Tongue (tissue), 2 donors: Measurements from ENCODE around the gene IMPDH1. TPM values are rescaled to one million over a fixed set of nuclear protein-coding genes. Genes with fewer than 3 reads are reported as not detected.

Experiments
- DNase-seq: peaks from one replicate; pipeline ENCODE4 v3.0.0-alpha.2; 2015
- total RNA-seq: library from RNA; depleted of rRNA; stranded (reverse); fragments of >200 nt; gene quantifications from one replicate; pipeline ENCODE4 v1.2.3, GENCODE V29; 2014

The IMPDH1 gene
- total RNA-seq, 1 donor from 2014 or later: 15.4 TPM

DNA sequence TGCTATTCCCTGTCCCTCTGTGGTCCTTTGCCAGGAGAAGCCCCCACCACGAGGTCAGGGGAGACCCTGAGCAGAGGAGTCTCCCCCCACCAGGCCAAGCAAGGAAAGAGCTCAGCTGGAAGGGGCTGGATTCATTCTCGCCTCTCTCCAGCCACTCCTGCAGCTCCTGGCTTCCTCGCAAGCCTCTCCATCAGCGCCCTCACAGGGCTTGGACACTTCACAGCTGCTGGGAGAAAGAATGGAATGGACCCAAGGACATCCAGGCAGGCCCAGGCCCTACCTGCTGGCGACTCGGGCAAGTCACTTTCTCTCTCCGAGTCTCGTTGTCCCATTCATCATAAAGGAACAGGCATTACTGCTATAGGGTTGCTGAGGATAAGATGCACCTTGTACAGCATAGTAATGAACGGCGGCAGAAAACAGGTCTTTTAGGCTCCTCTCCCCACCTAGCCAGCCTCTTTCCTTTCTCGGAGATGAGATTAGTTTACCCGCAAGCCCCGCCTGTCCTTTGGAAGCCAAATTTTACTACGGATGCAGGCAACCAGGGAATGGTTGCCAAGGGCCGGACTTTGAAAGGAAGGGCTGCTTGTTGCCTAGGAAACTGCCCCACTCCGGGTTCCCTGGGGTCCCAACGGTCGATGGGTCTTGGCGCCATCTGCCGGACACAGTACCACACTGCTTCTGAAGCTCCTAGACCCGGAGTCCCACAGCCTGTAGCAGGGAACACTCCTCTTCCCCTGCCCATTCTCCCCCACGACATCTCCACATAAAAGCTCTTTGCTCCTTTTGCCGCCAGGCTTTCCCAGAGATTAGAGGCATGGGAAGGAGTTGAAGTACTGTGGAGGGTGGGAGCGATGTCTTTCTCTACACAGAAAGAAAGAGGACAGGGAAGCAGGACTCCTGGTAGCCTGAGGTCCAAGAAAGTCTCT is 22.3 kb downstream of the IMPDH1 start:
- peak; percentile 92 for DNase-seq

DNA sequence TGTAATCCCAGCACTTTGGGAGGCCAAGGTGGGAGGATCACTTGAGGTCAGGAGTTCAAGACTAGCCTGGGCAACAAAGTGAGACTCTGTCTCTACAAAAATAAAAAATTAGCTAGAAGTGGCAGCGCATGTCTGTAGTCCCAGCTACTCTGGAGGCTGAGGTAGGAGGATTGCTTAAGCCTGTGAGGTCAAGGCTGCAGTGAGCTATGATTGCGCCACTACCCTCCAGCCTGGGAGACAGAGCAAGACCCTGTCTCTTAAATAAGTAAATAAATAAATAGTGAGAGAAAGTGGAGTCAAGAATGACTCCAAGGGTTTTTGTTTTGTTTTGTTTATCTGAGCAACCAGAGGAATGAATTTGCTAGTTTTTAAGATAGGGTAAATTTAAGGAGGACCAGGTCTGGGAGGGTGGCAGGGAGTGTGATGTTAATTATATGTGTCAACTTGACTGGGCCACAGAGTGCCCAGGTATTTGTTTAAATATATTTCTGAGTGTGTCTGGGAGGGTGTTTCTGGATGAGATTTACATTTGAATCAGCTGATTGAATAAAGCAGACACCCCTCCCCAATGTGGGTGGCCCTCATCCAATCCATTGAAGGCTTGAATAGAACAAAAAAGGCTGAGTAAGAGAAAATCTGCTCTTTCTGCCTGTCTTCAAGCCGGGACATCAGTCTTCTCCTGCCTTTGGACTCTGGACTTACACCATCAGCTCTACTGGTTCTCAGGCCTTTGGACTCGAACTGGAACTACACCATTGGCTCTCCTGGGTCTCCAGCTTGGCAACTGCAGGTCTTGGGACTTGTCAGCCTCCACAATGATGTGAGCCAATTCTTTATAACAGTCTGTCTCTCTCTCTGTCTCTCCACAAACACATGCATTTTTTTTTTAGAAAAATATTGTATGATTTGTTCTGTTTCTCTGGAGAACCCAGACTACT is 23.5 kb downstream of the IMPDH1 start:
- no peak for DNase-seq

DNA sequence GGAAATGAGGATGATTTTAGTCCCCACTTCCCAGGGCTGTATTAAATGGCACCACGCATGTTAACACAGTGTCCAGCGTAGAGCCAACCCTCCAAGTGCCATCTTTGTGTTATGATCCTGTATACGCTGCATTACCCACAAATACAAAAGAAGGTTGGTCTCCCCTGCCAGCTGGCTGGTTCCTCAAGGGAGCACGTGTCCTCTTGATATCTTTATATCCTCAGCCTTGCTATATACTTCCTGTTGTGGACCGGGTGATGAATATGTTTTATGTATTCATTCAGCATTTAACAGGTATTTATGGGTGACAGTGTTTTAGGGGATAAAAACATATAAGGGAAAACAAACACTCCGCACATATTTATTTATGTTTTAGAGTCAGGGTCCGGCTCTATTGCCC is 25.1 kb downstream of the IMPDH1 start:
- DNase-seq: no peak

DNA sequence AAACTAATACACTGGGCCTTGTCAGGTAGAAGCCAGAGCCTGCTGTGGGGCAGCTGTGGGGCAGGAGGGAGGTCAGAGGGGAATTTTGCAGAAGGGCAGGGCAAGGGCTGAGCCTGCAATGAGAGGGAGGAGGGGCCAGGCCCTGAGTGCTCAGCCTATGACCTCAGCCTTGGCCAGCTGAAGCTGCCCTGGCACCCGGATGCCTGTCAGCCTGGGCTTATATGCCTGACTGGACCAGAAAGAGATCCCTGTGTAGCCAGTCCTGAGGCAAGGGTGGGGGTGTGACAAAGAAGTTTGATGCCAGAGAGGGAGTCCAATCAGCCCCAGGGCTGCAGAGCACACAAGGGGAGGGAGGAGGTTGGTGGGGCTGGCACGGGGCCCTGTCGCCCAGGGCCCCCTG is 26.0 kb downstream of the IMPDH1 start:
- DNase-seq: no peak

DNA sequence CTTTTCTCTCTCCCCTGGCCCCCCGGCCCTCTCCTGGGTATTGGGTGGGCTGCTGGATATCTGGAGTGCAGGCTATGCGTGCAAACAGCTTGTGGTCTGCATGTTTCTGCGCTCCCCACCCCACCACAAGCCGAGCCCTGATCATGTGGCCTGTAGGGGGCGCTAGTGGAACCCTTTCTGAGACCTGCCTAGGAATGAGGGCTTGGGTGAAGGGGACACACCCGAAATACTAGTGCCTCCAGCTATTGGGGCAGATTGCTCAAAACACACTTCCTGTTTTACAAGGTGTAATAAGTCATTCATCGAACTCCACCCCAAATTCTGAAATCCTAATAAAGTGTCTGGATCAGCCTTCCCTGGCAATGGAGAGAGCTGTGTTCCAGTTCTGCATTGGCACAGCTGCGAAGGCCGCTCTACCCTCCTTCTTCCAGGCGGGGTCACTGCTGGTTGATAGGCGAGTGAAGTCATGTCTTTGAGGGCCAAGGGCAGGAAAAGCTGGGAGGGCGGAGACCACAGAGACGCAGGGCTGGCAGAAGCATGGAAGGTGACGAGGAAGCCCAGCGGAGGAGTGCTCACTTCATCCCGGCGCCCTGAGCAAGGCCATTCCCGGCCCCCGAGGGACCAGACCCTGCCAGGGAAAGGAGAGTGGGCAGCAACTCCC is 28.5 kb downstream of the IMPDH1 start:
- DNase-seq: no peak

DNA sequence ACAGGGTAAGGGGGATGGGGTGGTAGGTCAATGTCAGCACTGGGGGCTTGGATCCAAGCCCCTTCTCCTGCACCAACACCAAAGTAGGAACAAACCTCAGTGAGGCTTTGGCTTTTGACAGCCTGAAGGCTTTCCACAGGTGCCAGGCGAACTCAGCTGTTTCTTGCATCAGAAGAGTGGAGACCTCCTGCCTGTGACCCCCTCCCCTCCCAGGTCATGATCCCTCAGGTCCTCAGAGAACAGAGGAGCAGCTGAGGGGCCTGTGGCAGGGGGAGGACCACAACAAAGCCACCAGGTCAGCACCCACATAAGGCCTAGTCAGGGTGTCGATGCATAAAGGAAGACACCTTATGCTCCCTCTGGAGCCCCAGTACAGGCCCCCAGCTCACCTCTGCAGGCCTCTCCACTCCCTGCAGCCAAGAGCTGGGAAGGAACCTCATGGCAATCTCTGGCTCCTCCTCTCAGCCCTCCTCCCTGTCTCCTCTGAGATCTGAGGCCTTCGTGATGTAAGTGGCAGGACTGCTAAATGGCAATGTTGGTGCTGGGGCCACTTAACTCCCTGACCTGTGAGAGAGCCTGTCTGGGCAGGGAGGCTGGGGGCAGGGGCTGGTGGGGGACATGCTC is 29.2 kb downstream of the IMPDH1 start:
- DNase-seq: peak; percentile 65

DNA sequence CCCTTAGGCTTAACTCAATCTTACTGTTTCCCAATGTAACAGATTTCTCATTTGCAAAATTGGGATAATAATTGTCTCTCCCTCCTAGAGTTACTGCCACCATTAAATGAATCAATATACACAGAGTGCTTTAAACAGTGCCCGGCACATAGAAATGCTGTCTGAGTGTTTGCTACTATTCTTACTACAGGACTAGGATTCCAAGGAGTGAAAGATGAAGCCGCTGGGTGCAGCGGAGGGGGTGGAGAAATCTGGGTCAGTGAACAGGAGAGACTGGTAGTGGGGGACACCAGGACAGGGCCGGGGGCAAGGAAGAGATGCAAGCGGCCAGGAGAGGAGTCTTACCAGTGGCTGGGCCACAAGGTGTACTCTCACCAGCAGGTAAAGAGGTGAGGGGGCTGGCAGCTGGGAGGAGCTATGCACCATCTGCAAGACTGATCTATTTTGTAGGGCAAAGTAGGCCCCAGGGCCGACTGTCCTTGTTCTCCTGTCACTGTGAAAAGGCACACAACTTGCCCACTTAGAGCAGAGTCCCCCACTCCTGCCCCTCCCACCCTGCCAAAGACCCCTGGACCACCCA is 29.8 kb downstream of the IMPDH1 start:
- DNase-seq: peak; percentile 44

DNA sequence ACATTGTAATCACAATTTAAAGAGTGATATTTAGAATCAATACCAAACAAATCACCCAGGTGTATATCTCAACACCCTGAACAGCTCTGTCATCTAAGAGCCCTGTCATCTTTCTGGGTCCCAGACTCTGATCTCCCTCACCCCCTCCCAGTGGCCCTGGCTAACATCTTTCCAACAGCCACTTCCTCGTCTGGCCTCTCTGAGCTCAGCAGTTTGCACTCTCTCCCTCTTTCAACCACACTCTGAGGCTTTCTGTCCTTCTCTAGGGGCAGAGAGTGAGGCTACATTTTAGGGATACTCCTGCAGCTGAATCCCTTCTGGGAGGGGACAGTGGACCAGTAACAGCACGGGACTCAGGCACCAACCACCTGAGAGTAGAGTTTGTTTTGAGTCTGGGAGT is 31.1 kb downstream of the IMPDH1 start:
- no peak for DNase-seq

DNA sequence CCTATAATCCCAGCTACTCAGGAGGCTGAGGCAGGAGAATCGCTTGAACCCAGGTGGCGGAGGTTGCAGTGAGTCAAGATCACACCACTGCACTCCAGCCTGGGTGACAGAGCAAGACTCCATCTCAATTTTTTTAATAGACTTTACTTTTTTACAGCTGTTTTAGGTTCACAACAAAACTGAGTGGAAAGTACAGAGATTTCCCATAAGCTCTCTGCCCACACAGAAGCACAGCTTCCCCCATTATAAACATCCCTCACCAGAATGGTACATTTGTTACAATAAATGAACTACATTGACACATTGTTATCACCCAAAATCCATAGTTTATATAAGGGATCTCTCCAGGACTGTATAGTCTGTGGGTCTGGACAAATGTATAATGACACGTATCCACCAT is 33.7 kb downstream of the IMPDH1 start:
- no peak for DNase-seq

DNA sequence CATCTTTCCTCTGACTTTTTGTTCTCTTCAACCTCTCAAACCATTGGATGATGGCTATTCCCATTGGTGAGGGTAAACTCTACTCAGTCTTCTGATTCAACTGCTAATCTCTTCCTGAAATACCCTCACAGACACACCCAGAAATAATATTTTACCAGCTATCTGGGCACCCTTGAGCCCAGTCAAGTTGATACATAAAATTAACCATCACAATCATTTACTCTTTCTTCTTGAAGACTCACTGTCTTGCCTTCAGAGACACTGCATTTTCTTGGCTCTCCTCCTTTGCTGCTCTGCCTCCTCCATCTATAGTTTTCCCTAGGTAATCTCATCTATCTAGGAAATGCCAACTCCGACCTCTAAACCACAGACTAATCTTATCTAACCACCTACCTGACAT is 35.7 kb downstream of the IMPDH1 start:
- DNase-seq: no peak

DNA sequence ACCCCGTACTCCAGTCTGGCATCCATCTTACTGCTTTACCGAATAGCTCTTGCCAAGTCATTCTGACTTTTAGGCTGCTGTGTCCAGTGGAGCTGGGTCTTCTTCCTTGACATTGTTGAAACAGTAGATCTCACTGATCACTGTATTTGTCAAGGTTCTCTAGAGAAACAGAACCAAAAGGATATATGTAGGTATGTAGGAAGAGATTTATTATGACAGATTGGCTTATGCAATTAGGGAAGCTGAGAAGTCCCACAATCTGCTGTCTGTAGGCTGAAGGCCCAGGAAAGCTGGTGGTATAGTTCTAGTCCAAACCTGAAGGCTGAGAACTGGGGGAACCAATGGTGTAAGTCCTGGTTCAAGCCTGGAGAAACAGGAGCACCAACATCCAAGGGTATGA is 36.2 kb downstream of the IMPDH1 start:
- no peak for DNase-seq

DNA sequence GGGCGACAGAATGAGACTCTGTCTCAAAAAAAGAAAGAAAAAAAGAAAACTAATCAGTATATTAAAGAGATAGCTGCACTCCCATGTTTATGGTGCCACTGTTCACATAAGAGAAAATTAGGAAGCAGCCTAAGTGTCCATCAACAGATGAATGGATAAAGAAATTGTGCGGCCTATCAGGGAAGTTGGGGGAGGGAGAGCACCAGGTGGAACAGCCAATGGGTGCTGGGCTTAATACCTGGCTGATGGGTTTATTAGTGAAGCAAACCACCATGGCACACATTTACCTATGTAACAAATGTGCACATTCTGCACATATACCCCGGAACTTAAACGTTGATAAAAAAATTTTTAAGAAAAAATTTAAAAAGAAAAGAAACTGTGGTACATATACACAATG is 39.3 kb downstream of the IMPDH1 start:
- no peak for DNase-seq

DNA sequence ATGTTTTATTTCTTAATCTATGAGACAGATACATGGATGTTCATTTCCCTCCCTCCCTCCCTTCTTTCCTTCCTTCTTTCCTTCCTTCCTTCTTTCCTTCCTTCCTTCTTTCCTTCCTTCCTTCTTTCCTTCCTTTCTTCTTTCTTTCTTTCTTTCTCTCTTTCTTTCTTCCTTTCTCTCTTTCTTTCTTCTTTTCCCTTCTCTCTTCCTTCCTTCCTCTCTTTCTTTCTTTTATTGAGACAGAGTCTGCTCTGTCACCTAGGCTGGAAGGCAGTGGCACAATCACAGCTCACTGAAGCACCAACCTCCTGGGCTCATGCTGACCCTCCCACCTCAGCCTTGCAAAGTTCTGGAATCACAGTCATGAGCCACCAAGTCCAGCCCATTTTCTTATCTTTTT is 42.8 kb downstream of the IMPDH1 start:
- DNase-seq: no peak

DNA sequence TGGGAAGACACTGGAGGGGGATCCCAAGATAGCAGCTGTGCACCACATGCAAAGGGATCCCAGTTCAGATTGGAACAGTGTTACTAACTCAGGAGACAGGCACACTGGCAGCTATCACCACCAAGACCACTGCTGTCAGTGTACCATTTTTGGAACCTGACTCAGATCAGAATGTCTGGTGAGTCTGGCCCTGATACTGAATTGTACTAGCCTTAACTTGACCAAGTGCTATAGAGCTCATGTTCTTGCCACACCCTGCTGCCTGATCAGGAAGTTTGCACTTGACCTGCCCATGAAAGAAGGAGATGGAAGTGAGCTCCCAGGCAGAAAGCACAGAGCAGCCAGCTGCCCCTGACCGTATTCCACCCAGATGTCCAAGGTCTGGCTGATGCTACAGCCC is 43.5 kb downstream of the IMPDH1 start:
- DNase-seq: peak; percentile 55

DNA sequence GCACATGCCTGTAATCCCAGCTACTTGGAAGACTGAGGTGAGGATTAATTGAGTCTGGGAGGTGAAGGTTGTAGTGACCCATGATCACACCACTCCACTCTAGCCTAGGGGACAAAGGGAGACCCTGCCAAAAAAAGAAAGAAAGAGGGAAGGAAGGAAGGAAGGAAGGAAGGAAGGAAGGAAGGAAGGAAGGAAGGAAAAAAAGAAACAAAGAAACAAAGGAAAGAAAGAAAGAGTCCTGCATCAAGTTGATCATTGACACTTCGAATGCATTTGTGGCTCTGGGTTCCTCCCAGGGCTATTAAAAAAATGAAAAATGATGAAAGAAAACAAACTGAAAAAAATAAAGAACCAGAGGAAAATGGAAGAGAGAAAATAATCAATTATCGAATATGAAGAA is 44.4 kb downstream of the IMPDH1 start:
- no peak for DNase-seq

DNA sequence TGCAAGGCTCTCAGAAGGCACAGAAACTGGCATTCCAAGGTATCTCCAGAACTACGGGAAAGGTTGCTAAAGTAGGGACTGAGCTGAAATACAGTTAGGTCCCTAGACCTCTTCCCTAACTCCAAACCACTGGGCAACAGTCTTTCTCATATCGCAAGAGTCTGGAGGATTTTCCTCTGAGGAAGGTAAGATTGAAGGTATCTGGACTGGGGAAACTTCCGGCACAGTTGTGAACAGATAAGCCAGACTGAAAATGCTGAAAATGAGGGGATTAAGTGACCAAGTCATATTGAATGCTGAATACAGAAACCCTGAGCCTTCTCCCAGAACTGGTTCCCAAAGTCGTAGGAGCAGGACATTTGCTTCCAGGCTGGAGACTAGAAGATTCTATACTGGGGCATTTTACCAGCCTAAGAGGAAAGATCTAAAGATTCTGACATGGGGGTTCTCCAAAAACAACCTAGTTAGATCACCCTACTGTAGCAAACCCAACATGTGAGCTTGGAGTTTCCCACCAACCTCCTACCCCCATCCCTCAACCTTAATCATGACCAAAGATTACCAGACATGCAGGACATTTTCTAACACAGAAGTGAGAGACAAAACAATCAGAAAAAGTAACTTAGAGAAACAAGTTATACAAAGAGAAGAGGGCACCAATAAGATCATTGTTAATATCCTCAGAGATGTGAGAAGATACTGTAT is 45.5 kb downstream of the IMPDH1 start:
- no peak for DNase-seq

DNA sequence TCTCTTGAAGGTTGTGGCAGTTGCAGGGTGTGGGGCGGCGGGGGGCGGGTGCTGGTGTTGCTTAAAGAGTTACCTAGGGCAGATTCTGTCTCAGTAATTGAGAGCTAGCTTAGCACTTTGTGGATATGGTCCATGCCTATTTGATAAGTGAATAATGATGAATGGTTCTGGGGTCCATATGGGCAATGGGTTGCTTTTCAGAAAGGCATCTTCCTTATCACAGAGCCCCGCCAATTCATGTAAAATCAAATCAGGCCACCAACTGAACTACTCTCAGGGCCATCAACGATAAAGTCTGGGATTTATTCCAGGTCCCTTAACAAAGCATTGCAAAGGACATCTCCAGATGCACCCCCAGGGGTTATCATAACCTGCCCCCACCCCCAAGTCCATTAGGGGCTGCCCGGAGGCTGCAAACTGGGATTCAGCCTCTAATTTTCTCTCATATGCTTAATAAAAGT is 46.5 kb downstream of the IMPDH1 start:
- no peak for DNase-seq

DNA sequence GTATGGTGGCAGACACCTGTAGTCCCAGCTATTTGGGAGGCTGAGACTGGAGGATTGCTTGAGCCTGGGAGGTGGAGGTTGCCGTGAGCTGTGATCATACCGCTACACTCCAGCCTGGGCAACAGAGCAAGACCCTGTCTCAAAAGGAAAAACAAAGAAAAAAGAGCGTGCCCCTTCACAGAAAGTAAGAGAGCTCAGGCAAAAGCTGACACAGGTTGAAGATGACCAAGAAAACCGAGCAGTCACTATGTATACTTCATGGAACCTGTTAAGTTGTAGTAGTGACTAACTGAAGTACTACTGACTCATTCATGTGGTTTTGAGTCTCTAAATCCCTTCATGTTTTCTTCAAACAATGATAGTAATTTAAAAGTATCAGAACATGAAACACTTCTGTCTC is 47.1 kb downstream of the IMPDH1 start:
- DNase-seq: no peak

DNA sequence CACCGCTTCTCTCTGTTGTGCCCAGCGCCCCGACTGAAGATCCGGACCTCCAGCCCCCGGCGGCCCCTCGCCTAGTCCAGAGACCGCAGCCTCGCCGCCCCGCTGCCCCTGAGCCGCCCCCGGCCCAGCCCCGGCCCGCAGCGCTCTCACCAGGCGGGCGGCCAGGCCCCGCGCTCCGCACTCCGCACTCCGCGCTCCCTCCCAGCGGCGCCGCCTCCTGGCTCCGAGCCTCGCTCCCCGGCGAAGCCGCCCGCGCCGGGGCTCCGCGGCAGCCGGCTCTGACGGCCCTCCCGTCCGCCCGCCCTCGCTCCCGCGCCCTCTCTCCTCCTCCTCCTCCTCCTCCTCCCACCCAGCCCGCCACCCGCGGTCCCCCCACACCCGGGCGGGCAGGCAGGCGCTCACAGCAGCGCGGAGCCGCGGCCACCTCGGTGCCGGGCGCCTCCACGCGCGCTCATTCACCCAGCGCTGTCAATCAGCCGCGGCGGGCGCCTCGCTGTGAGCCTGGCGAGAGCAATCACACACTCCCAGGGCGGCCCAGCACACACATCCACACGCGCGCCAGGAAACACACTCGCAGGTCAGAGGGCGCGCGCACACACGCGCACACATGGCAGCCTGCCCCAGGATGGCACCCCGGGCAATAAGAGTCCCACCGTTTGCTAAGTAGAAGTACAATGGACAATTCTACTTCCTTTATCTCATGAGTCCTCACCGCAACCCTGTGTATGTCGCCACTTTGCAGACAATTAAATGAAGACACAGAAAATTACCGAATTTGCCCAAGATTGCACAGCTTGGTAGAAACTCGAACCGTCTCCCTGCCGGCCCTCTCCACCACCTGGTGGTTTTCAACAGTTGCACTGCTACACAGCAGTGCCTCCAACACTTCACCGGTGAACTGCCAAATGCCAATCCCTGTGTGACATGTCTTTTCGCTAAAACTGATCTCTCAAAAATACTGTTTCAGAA is 48.1 kb downstream of the IMPDH1 start, which contains the start of gene PRRT4:
Gene PRRT4, minus strand, starts transcription at position 280 of the 969 bp plus-strand sequence.
- DNase-seq: peak; percentile 66

DNA sequence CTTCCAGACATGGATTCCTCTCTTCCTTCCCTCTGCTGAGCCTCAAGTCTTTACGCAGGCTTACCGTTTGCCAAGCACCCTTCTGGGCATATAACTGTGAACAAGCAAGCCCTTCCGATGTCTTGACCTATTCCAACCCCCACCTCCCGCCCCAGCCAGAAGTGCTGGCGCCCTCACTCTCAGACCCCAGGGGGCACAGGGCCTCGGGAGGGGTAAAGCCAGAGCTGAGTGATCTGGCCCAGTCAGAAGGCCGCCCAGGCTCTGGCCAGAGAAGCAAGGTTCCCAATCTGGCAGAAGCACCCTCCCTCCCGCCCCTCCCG is 49.5 kb downstream of the IMPDH1 start:
- no peak for DNase-seq
